Measurements from ENCODE around the gene ALG8.

Gene ALG8

DNA sequence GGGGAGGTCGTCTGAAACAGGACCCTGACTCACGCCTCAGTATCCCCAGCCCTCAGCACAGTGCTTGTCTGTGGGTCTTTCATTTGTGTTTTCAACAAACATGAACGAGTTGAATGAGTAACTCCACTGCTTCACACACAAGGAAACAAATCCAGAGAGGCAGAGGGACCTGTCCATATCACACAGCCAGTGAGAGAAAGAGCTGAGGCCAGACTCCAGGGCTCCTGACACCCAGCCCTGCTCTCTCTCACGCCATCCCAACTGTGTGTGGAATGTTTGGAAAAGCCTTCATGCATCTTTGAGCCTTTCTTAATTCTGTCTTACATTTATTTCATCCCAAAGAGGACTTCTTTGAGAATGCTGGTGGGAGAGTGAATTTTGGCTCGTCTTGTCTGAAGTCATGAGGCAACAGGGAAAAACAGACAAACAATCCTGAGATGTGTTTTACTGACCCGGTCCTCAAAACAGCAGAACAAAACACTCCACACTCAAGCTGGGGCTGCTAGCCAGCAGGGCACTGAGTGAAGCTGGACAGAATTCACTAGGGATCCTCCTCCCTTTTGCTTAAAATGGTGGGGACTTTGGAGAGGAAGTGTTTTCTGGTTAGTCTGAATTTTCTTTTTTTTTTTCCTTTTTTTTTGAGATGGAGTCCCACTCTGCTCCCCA, 19.7 kb upstream of the ALG8 start:
- DNase-seq: no peak

DNA sequence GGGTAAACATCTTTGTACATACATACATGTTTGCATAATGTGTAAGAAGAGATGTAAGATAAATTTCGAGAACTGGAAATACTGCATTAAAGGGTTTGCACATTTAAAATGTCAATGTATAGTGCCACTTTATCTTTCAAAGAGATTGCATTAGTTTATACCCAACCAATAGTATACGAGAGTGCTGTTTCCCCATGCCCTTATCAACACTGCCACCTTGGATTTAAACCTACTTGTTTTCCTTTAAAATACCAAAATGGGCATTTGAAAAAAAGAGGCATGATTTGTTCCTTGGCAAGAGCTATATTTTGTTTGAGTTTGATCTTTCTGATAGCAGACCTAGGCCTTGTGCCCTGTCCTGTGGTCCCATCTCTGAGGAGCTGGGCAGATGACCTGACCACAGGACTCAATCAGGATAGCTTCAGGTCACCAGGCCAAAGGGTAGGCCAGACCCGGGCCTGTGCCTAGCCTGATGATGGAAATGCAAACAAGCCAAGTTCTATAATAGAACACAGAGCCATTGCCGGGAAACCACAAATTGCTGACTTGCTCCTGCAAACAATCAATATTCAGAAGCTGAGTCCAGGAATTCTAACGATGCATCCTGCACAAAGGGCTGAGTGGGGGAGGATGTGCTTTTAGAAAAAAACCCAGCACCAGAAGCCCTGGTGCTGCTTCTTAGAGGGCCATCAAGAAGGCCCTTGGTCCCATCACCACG, 16.9 kb upstream of the ALG8 start:
- no peak for DNase-seq

DNA sequence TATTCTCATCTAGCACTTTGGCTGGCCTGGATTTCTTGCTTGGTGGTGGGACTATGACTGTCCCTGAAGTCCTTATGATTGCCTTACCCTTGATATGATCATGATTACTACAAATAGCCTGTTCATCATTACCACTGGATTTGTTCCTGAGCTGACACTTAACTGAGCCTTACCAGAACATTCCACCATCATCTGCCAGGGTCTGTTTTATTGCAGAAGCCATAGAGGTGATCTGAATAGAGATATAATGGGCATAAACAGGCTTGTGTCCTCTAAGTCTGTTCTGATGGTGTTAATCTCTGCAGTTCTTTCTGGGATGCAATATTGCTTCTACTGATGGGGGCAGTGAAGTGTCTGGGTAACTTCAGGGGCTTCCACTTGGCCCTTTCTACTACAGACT, 12.4 kb upstream of the ALG8 start:
- no peak for DNase-seq

DNA sequence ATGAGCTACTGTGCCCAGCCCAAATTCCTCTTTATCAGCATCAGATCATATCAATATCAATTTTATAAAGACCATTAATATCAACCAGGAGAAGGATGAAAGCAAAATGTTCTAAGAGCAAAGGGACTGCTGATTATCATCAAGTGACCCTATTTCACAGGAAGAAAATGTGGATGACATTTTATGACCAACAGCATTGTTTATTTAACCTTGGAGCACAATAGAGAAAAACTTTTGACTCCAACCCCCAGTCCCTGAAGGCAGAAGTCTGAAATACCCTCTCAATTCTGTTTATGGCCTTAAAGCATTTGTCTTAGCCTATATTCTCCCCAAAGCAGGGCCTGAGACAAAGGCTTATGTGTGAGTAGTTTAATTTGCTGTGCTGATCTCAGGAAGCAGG, 11.3 kb upstream of the ALG8 start:
- no peak for DNase-seq

DNA sequence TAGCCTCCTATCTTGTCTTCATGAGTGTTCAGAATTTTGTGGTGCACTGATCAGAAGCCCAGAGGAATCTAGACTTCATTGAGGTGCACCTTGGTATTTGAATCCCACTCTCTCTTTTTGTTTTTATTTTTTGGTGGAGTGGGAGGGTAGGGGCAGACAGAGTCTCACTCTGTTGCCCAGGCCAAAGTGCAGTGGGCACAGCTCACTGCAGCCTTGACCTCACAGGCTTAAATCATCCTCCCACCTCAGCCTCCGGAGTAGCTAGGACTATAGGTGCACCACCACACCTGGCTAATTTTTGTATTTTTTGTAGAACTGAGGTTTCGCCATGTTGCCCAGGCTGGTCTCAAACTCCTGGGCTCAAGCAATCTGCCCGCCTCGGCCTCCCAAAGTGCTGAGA, 10.9 kb upstream of the ALG8 start:
- DNase-seq: no peak

DNA sequence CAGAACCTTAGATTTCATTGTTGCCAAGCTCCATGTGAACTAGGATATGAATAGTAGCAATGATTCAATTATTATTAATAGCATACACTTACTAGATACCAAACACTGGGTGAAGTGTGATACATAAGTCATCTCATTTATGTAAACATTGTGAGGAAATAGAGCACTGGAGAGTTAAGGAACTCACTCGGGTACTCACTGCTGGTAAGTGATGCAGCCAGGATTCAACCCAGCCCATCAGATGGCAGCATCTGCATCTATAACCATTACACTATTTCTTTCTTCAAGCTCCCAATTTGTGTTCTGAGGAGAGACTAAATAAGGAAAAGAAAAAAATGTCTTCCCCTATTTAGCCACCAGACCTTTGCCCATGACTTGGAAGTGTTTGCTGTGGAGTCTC, 10.2 kb upstream of the ALG8 start:
- no peak for DNase-seq

DNA sequence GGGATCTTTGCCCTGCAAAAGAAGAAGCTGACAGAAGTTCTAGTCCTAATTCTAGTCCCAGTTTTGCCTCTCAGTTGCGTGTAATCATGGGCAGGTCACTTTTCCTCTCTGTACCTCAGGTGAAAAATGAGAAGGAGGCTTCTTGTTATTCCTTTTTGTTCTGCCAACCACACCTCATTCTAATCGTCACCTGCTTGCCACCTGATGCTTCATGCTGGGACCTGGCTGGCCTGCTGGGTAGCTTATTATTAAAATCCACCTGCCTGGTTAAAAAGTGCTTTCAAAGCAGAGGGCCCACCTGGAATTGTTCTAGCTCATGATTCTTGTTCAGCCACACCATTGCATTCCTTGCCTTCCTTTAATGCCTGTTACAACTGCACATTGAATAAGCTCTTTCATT, 8.4 kb upstream of the ALG8 start:
- no peak for DNase-seq

DNA sequence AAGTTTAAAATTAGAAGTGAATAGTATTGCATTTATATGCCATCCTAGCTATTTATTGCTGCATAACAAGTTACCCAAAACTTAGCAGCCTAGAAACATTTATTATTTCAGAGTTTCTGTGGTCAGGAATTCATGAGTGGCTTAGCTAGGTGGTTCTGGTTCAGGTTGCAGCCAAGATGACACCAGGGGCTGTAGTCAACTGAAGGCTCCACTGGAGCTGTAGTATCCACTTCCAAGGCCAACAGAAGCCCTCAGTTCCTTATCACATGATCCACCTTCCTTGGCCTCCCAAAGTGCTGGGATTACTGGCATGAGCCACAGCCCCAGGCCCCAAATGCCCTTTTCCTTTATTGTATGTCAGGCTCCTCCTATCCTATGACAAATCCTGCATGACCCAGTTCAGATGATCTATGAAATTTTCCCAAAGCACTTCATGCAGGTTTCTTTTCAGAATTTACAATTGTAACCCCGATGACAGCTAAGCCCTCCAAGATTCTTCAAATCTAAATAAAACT, 6.1 kb upstream of the ALG8 start:
- DNase-seq: no peak

DNA sequence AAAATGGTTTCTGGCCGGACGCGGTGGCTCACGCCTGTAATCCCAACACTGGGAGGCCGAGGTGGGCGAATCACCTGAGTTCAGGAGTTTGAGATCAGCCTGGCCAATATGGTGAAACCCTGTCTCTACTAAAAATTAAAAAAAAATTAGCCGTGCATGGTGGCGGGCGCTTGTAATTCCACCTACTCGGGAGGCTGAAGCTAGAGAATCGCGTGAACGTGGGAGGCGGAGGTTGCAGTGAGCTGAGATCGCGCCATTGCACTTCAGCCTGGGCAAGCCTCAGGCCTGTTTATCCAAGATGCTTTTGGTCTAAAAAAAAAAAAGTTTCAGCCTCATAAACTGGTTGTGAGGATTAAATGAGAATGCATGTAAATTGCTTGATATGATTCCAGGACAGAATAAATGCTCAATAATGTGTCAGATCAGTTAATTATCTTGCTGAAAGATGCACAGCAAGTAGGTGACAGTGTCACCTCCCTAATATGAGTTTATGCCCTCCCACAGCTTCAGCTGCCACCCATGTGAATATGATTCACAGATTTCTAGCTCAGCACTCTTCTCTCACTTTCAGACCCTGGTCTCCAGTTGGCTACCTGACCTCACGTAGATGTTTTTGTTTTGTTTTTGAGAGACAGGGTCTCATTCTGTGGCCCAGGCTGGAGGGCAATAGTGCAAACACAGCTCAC, 1.1 kb upstream of the ALG8 start:
- DNase-seq: no peak

DNA sequence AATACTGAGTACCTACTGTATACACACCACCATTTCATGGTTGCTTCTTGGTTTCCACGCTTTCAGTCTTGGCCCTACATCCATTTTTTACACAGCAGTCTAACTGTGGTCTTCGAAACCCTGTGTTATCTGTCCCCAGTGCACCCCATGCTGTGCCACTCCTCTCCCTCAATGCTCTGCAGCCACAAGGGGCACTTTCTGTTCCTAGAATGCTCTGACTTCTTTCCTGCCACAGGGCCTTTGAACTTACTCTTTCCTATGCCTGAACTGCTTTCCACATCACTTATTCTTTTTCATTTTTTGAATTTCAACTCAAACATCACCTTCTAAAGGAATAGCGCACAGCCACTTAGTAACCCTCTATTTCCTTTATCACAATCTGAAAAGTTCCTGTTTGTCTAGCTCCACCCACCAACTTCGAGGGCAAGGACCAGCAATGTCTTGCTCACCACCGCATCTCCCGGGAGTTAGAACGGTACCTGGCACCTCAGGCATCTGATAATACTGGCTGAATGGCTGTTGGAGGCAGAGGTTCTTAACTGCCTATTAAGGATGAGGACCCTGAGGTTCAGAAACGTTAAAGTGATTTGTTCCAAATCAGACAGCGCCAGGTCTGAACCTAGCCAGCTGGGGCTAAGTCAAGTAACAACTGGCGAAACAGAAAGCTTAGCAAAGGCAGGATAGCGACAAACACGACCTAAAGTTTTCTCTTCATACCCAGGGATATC, 568 bp downstream of the ALG8 start:
- peak; percentile 42 for DNase-seq

DNA sequence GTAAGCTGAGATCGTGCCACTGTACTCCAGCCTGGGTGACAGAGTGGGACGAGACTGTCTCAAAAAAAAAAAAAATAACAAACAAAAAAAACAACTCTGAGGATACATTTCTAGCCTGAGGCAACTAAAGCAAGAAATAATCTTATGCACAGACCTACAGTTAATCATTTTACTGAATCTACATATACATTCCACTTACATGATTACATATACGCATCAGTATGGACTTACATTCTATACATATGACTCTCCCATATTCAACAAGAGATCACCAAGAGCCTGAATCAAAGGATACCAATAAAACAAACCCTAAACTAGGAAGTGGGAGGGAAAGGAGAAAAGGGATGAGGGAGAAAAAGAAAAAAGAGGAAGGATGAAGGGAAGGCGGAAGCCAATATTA, 1.1 kb downstream of the ALG8 start:
- no peak for DNase-seq

DNA sequence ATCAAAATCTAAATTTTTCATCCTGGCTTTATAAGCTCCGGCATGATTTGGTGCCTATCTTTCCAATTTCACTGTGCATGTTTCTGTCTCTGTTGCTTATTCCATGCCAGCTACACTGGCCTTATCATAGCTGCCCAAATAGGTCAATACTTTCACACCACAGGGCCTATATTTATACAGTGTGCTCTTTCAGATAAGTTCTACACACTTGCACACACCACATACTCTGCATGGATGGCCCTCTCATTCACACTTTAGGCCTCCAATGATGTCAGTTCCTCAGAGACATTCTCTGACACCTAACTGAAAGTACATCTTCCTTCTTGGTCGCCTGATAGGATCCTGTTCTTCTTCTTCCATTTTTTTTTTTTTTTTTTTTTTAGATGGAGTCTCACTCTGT, 7.0 kb downstream of the ALG8 start:
- no peak for DNase-seq

DNA sequence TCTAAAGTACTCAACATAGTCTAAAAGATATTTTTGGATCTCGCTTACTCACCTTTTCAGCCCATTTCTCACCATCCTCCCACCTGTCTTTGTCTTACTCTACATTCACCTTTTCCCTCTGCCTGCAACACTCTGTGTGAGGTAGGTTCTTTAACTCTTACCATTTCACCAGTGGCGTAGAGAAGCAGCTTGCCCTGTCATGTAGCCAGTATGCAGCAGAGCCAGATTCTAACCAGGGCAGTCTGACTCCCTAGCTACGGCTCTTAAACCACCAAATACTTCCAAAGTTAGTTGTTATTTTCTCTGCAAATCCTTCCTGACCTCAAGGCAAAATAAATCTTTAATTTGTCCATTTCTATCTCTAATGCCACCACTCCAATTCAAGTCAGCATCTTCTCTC, 7.5 kb downstream of the ALG8 start:
- no peak for DNase-seq

DNA sequence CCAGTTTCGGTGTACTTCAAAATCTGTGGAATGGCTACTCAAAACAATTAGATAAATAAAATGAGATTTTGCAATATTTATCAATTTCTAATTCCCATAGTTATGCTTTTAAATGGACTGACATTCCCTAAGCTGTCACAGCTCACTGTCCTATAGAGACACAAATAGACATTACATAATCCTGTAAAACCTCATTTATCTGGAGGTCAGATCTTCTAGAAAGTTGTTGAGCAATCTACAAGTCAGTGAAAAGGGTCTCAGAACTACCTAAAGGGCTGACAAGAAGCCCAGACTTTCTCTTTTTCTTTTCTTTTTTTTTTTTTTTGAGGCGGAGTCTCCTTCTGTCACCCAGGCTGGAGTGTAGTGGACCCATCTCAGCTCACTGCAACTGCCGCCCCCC, 12.0 kb downstream of the ALG8 start:
- DNase-seq: no peak

DNA sequence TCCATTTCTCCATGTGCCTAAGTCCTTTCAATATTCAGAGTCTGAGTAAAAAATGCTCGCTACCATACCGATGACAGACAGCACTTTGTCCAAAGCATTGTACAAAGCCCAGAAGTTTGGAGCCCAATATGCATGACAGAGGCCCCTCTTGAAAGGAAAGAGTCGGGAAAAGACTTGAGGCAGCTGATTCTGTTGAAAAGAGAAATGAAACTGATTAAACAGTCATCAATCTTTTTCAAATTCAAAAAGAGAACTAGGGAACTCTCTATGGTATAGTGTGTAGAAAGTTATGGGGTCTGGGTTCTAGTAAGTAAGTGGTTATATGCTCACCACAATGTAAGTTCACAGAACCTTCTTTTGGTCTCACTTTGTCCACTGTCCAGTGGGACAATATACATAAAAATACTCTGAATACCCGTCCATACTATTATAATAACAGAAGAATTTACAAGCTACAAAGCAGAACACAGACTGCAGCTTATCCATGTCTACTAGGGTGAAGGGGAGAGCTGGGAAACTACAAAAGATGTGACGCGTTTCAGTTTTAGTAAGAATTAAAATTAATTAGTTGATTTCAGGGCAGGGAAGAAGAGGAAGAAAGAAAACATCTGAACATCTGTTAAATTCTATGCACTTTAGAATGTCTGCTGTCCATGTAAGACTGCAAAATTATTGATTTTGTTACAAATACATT, 26.7 kb downstream of the ALG8 start:
- DNase-seq: no peak

DNA sequence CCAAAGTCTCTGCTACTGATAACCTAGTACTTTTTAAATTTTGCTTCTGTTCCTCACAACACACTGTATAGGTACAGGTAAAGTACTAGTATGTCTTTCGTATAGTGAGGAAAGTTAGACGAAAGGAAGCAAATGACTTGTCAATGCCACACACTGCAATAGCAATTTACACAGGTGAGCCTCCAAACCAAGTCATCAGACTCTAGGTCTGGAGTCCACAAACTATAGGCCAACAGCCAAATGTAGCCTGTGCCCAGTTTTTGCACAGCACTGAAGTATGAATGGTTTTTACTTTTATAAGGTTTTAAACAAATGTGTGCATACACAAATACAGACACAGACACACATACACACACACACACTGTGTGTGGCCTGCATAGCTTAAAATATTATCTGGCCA, 28.1 kb downstream of the ALG8 start:
- DNase-seq: no peak

DNA sequence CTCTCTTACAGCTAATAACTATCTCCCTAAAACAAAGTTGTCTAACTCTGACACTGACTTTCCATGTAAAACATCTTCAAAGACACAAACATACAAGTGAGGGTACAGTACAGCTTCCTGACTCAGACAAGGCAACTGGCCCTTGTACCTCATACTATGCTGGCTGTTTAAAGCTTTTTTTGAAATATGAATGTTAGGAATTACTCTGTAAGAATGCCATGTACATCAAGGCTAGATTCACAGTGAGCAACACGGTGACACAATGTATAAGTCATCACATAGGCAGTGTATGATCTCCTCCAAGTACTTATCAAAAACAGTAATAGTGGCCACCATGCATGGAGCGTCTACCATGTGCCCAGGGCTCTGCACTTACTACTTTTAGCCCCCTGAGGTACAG, 28.6 kb downstream of the ALG8 start:
- no peak for DNase-seq

DNA sequence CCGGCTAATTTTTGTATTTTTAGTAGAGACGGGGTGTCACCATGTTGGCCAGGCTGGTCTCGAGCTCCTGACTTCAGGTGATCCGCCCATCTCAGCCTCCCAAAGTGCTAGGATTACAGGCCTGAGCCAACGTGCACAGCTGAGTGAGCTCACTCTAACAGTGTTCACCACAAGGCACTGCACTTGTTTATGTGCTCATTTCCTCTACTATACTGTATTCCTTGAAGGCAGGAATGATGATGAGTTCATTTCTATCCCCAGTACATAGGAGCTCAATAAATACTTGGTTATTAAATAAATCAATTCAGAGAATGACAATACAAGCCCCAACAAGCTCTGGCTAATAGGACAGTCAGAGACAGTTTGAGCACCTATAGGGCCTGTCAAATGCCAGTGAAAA, 29.1 kb downstream of the ALG8 start:
- DNase-seq: no peak

DNA sequence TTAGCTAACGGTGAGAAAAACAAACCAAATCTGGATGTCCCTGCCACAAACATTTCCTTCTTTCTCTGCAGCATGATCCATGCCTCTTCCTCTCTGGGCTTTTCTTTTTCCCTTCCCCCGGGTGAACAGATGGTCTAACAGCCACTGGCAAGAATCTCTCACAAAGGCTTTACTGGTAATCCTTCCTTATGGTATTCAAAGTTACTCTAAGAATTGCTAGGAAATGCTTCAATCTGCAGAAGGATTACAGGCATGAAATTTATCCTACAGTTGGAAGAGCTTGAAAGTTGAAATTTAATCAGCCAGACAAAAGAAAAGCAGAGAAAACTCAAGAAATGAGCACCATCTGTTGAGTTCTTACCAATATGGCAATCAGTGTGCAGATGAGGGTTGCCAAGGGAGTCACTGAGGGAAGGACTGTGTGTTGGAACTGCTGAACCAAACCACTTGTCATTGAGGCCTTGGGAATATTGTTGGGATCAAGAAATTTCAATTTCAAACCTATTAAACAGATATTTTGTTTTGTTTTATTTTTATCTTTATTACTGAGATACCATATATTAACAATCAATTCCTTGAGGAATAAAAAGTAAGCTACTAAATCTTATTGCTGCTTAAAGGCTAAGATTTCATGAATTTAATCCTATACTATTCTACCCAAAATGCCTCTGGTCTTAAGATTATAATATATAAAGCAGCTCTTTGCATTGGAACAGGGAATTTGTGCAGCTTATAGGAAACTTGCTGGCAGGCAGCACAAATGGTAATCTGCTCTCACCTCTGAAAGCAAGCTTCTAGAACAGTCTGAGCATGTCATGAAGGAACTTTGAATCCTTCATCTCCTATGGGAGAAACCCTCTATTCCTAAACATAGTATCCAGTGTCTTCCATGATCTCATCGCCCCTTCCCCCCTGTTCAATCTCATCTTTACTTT, 30.1 kb downstream of the ALG8 start:
- no peak for DNase-seq

DNA sequence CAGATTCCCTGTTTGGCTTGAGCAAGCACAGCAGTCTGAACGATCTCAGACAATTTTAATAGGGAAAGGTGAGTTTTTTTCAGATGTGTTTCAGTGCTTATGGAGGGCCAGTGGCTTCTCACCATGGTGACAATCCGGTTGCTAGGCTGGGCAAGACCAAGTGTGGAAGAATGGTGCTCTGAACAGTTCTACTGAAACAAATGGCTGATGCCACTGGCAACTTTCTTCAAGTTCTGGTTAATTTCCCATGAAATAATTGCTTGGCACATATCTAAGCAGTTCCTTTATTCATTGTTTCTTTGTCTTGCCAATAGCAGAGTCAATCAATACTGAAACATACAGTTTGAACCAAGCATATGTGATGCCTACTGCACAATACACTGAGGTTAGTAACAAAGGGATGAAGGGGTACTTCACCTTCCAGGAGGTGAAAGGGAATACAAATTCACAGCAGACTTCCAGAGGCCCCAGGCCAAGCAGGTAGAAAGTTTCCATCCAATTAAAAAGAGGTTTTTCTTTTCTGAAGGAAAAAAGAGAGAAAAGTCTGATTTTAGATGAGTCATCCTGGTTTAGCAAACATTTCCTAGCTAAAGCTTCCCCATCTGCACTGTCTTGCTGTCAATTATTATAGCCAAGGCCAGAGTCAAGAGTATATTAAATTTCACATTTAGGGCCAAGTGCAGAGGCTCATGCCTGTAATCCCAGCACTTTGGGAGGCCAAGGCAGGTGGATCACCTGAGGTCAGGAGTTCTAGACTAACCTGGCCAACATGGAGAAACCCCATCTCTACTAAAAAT, 38.6 kb downstream of the ALG8 start:
- DNase-seq: no peak

DNA sequence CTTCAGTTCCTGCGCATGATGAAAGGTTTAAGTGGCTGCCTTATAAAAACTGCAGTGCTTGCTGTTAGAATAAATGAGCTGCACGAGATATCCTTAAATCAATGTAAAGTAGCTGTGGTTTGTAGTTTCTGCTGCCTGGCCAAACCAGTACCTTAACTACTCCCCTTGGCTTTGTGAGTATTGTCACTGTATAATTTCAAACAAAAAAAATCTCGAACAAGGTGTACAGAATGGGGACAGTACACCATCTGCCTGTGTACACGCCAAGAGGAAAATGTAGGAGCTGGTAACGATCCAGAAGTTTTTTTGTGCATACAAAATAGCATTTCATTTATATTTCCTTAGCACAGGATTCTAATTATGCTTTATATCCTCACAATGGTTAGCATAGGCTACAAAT, 39.2 kb downstream of the ALG8 start:
- no peak for DNase-seq

All from stimulated activated CD4-positive, alpha-beta T cell treated with anti-CD3 and anti-CD28 coated beads, Interleukin-4, amount 100 ng/mL, for 1 hour (primary cell).